ENCODE data around the gene RNF41.

Gene RNF41

GRCh38 chr12:56193025-56193578, 28.6 kb downstream of the RNF41 start:
- peaks cover 9% of the 10 kb centered on the region for H3K79me2 ChIP-seq (ENCODE audit: low read length)
- H4K20me1 ChIP-seq (ENCODE audit: insufficient read depth, low read length), result no peaks in the 10 kb centered on the region
- H3K27me3 ChIP-seq (replicated peaks; ENCODE audit: insufficient read depth, low read length), result no peaks in the 10 kb centered on the region
- H2AFZ ChIP-seq (ENCODE audit: low read length), result peak overlapping the region; percentile 88
- no peaks in the 10 kb centered on the region for H3K9me3 ChIP-seq (replicated peaks; ENCODE audit: insufficient read depth, low read length)
- no peak overlapping the region for H3K27ac ChIP-seq (ENCODE audit: low read length)
- peak overlapping the region; percentile 14; the same call in 1 of the 2 replicates for H3K4me2 ChIP-seq (ENCODE audit: low read depth, low read length)
- no peaks in the 10 kb centered on the region for H3K36me3 ChIP-seq (replicated peaks; ENCODE audit: insufficient read depth, low read length)
- no peak overlapping the region for H3K9ac ChIP-seq (ENCODE audit: low read length)
- no peak overlapping the region for H3K4me3 ChIP-seq (ENCODE audit: low read length)
- H3K9me2 ChIP-seq (replicated peaks; ENCODE audit: insufficient read depth, low read length), result no peaks in the 10 kb centered on the region
- peaks cover 14% of the 10 kb centered on the region for H3F3A ChIP-seq (ENCODE audit: insufficient read depth, low read length)
- TF ChIP-seq CTCF (IDR thresholded peaks at IDR 0.05; ENCODE audit: low read length), result peak; percentile 84
- no peak for TF ChIP-seq EZH2 (optimal IDR thresholded peaks at IDR 0.05; ENCODE audit: low read depth, low read length)
- peak; percentile 87 for DNase-seq
- H3K4me1 ChIP-seq (ENCODE audit: low read length), result peaks cover 12% of the 10 kb centered on the region

- H3K79me2 ChIP-seq (ENCODE audit: low read length), result peaks cover 14% of the 10 kb centered on the region
- H3K27me3 ChIP-seq (replicated peaks; ENCODE audit: insufficient read depth, low read length), result no peaks in the 10 kb centered on the region
- no peaks in the 10 kb centered on the region for H4K20me1 ChIP-seq (ENCODE audit: insufficient read depth, low read length)
- no peaks in the 10 kb centered on the region for H3K9me2 ChIP-seq (replicated peaks; ENCODE audit: insufficient read depth, low read length)
- H3K4me3 ChIP-seq (ENCODE audit: low read length), result no peak overlapping the region
- peaks cover 18% of the 10 kb centered on the region for H3K4me1 ChIP-seq (ENCODE audit: low read length)
- H3K27ac ChIP-seq (ENCODE audit: low read length), result no peak overlapping the region
- no peak overlapping the region for H2AFZ ChIP-seq (ENCODE audit: low read length)
- TF ChIP-seq EZH2 (optimal IDR thresholded peaks at IDR 0.05; ENCODE audit: low read depth, low read length) (no peak), CTCF (IDR thresholded peaks at IDR 0.05; ENCODE audit: low read length) (no peak), EZH2phosphoT487 (IDR thresholded peaks at IDR 0.05; ENCODE audit: low read length) (no peak)
- DNase-seq, result no peak
- H3K4me2 ChIP-seq (ENCODE audit: low read depth, low read length), result no peak overlapping the region
- H3F3A ChIP-seq (ENCODE audit: insufficient read depth, low read length), result peaks cover 14% of the 10 kb centered on the region
- no peak overlapping the region for H3K9ac ChIP-seq (ENCODE audit: low read length)
- no peaks in the 10 kb centered on the region for H3K9me3 ChIP-seq (replicated peaks; ENCODE audit: insufficient read depth, low read length)
- H3K36me3 ChIP-seq (replicated peaks; ENCODE audit: insufficient read depth, low read length), result no peaks in the 10 kb centered on the region
These were observed 29.1 kb downstream of the RNF41 start for GRCh38 chr12:56192582-56192981.

GRCh38 chr12:56190695-56191155, 31.0 kb downstream of the RNF41 start:
- peaks cover 14% of the 10 kb centered on the region for H3F3A ChIP-seq (ENCODE audit: insufficient read depth, low read length)
- peaks cover 29% of the 10 kb centered on the region for H3K79me2 ChIP-seq (ENCODE audit: low read length)
- no peak for DNase-seq
- peak overlapping the region; percentile 92 for H3K4me3 ChIP-seq (ENCODE audit: low read length)
- no peaks in the 10 kb centered on the region for H3K9me2 ChIP-seq (replicated peaks; ENCODE audit: insufficient read depth, low read length)
- H3K9ac ChIP-seq (ENCODE audit: low read length), result peak overlapping the region; percentile 79; the same call in 1 of the 2 replicates
- peaks cover 27% of the 10 kb centered on the region for H3K4me1 ChIP-seq (ENCODE audit: low read length)
- H4K20me1 ChIP-seq (ENCODE audit: insufficient read depth, low read length), result no peaks in the 10 kb centered on the region
- peak overlapping the region; percentile 100 for H2AFZ ChIP-seq (ENCODE audit: low read length)
- no peaks in the 10 kb centered on the region for H3K9me3 ChIP-seq (replicated peaks; ENCODE audit: insufficient read depth, low read length)
- peak overlapping the region; percentile 77; the same call in 1 of the 2 replicates for H3K27ac ChIP-seq (ENCODE audit: low read length)
- no peak for TF ChIP-seq CTCF (IDR thresholded peaks at IDR 0.05; ENCODE audit: low read length)
- TF ChIP-seq EZH2 (optimal IDR thresholded peaks at IDR 0.05; ENCODE audit: low read depth, low read length), result no peak
- TF ChIP-seq EZH2phosphoT487 (IDR thresholded peaks at IDR 0.05; ENCODE audit: low read length), result no peak
- H3K27me3 ChIP-seq (replicated peaks; ENCODE audit: insufficient read depth, low read length), result no peaks in the 10 kb centered on the region
- peak overlapping the region; percentile 96; the same call in 1 of the 2 replicates for H3K4me2 ChIP-seq (ENCODE audit: low read depth, low read length)
- H3K36me3 ChIP-seq (replicated peaks; ENCODE audit: insufficient read depth, low read length), result 0 out of 2 replicates have a peak, but pooled peaks cover 4% of the 10 kb centered on the region
